IPS DF 19.7 (cell line): Measurements from ENCODE around the gene MYPN.
A peak's percentile ranks its signal among the peaks of the same experiment; 100 is the strongest.
"Not testable (repeated sequence)": the region's sequence is repeated elsewhere in the genome, so short reads cannot be mapped to it uniquely, and the experiment has no call there.

Experiments used
- DNase-seq: peaks from one replicate; pipeline ENCODE4 v3.0.0-alpha.2; 2013; ENCODE audit warnings: low read depth, low spot score

Gene MYPN

GRCh38 chr10:68109331-68109730, at the start of gene MYPN:
Gene MYPN (plus strand): TSS chr10:68109488. CDS start chr10:68121439, 11,951 bp downstream.
- no peak for DNase-seq

- no peak for DNase-seq
Measured at GRCh38 chr10:68067029-68067428, 42.3 kb upstream of the MYPN start.

- DNase-seq, result no peak
Measured at GRCh38 chr10:68067508-68067907, 41.8 kb upstream of the MYPN start.

GRCh38 chr10:68073631-68074030, 35.7 kb upstream of the MYPN start:
- DNase-seq, result no peak

- DNase-seq, result no peak
Measured at GRCh38 chr10:68074031-68074774, 35.1 kb upstream of the MYPN start.

- peak; percentile 67 for DNase-seq
Measured at GRCh38 chr10:68074775-68075549, 34.3 kb upstream of the MYPN start, which contains the start of gene HERC4. Gene HERC4 (minus strand): TSS chr10:68075283. CDS start chr10:68073108, 2,175 bp downstream.

- DNase-seq, result no peak
Measured at GRCh38 chr10:68075550-68076004, 33.7 kb upstream of the MYPN start.

GRCh38 chr10:68076081-68076480, 33.2 kb upstream of the MYPN start:
- not testable (repeated sequence) for DNase-seq

GRCh38 chr10:68077026-68077425, 32.3 kb upstream of the MYPN start:
- no peak for DNase-seq

GRCh38 chr10:68079434-68079833, 29.9 kb upstream of the MYPN start:
- no peak for DNase-seq

- no peak for DNase-seq
Measured at GRCh38 chr10:68080853-68081431, 28.3 kb upstream of the MYPN start.

- DNase-seq, result no peak
Measured at GRCh38 chr10:68081916-68082315, 27.4 kb upstream of the MYPN start.

GRCh38 chr10:68082872-68083271, 26.4 kb upstream of the MYPN start:
- no peak for DNase-seq

GRCh38 chr10:68083953-68084352, 25.3 kb upstream of the MYPN start:
- DNase-seq, result no peak

GRCh38 chr10:68084469-68084868, 24.8 kb upstream of the MYPN start:
- DNase-seq, result no peak

- no peak for DNase-seq
Measured at GRCh38 chr10:68086011-68086410, 23.3 kb upstream of the MYPN start.

GRCh38 chr10:68086910-68087684, 22.2 kb upstream of the MYPN start:
- DNase-seq, result no peak

- no peak for DNase-seq
Measured at GRCh38 chr10:68087685-68088401, 21.4 kb upstream of the MYPN start.

- no peak for DNase-seq
Measured at GRCh38 chr10:68088740-68089139, 20.5 kb upstream of the MYPN start.

GRCh38 chr10:68090586-68090985, 18.7 kb upstream of the MYPN start:
- no peak for DNase-seq

GRCh38 chr10:68092512-68092911, 16.8 kb upstream of the MYPN start:
- DNase-seq, result no peak
